IPS-11a (cell line): ENCODE results near the gene AUTS2.

Source experiments
- H3K4me3 ChIP-seq: one replicate; pipeline ENCODE4 v1.5.1; 2013; ENCODE audit warnings: low read depth, low read length, control low read depth

Gene AUTS2

DNA sequence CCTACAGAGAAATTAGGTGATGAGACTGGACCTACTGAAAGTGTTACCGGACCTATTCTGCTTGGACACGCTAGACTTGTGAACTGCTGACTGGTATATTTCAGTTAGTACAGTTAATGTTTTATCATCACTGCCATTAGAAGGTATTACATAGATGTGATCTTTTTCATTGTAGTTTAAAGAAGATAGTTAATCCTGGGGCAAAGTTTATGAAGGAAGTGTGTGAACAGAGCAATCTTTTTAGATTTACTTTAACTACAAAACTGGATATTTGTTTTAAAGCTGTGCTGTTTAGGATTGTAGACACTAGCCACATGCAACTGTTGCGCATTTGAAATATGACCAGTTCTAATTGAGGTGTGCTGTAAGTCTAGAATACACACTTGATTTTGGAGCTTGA is 446.7 kb downstream of the AUTS2 start:
- H3K4me3 ChIP-seq = no peak overlapping the region

DNA sequence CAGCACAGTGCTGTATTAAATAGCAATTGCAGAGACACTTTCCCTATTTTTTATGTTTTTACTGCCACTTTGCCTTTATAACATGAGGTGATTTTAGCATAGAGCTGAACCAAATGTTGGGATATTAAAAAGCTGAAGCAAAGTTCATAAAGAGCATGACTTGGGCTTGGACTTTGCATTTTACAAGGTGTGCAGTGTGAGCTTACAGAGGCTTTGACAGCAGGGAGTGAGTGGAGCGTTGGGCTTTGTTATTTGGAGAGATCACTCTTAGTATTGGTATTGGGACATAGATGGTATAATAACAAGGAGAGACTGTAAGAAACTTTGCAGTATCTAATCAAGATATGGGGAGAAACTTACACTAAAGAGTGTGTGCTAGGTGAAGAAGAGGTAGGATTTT is 449.1 kb downstream of the AUTS2 start:
- no peak overlapping the region for H3K4me3 ChIP-seq

DNA sequence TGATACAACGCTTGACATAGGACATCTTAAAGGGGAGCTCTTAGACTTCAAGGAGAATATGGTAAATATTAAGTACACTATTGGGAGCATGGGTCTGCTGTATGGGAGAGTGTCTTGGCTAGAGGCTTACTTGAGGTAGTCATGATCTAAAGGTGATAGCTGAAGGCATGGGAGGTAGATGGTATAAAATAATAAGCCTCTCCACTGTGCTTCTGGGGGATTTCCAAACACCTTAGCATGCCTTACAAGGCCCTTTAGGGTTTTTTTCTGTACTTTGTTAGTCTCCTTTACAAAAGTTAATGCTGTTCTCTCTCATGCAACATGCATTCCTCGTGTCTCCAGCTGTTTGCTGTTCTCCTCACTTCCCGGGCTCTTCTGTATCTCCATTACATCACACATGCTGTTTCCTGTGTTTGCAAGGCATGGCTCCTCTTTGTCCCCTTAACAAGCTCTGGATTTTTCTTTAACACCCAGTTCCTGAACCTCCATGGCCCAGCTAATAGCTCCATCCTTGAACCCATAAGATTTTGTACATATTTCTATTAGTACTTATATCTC is 449.7 kb downstream of the AUTS2 start:
- no peak overlapping the region for H3K4me3 ChIP-seq

DNA sequence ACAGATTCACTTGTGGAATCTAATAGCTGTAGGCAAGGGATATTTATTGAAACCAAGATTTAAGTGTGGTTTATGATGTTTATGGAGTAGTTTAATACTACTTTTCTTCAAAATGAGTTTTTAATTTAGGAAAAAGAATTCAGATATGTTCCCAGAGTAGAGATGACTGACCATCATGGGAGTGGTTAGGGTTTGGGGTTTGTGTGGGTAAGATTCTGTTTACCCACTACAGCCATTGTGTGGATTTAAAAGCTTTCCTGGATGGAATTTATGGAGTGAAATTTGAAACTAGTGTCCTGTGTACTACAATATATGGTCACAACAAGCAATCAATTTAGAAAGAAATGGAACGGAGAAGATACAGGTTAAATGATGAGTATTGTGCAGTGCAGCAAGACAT is 453.5 kb downstream of the AUTS2 start:
- no peak overlapping the region for H3K4me3 ChIP-seq

DNA sequence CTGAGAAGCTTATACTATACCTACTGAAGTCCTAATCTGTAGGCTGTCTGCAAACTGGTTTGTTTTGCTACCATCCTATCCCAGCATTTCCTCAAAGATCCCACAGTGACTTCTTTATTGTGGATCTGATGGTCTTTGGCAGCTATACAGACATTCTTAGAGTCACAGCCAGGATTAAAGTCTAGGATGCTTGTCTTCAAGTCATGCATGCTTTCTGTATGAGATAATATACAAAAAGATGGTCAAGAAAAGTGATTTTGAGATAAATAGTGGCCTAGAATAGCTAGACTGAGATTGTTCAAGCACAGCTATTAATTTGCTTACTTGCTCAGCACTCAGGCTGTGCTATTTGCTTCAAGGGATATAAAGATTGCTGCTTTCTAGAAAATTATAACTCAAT is 454.4 kb downstream of the AUTS2 start:
- H3K4me3 ChIP-seq = no peak overlapping the region

DNA sequence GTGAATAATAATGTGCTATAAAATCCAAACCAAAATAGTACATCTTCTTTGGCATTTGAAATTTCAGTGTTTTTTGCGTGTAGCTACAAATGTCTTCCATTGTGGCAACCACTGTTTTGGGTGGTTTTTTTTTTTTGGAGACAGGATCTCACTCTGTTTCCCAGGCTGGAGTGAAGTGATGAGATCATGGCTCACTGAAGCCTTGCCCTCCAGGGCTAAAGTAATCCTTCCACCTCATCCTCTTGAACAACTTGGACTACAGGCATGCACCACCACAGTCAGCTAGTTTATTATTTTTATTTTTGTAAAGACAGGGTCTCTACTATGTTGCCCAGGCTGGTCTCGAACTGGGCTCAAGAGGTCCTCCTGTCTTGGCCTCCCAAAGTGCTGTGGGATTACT is 455.1 kb downstream of the AUTS2 start:
- H3K4me3 ChIP-seq = no peak overlapping the region

DNA sequence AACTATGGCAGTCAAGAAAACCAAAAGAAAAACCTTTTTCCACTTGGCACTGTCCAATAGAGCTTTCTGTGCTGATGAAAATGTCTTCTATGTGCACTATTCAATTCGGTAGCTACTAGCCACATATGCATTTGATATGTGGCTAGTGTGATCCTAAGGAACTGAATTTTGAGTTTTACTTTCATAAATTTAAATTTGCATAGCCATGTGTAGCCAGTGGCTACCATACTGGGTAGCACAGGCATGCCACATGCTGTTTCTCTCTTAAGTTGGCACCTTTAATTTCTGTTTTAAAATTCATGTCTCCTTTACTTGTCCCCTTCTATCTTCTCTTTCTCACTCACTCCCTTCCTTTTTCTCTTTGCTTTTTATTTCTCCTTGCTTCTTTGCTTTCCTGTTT is 455.7 kb downstream of the AUTS2 start:
- H3K4me3 ChIP-seq = no peak overlapping the region

DNA sequence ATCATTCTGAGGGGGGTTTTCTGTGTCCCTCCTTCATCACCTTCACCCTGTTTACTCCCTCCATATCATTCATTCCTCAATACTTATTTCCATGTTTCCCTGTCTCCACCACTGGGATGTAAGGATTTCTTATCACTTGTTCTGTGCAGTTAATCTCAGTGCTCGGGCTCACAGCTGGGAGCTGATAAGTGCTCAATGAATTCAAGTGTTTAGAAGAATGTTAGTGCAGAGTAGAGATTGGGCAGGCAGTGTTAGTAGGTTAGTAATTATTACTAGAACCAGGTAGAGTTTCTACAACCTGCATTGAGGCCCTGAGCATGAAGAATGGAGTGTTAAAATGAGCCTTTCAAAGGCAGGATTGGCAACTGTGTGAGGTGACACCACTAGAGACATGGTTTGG is 458.1 kb downstream of the AUTS2 start:
- H3K4me3 ChIP-seq = no peak overlapping the region

DNA sequence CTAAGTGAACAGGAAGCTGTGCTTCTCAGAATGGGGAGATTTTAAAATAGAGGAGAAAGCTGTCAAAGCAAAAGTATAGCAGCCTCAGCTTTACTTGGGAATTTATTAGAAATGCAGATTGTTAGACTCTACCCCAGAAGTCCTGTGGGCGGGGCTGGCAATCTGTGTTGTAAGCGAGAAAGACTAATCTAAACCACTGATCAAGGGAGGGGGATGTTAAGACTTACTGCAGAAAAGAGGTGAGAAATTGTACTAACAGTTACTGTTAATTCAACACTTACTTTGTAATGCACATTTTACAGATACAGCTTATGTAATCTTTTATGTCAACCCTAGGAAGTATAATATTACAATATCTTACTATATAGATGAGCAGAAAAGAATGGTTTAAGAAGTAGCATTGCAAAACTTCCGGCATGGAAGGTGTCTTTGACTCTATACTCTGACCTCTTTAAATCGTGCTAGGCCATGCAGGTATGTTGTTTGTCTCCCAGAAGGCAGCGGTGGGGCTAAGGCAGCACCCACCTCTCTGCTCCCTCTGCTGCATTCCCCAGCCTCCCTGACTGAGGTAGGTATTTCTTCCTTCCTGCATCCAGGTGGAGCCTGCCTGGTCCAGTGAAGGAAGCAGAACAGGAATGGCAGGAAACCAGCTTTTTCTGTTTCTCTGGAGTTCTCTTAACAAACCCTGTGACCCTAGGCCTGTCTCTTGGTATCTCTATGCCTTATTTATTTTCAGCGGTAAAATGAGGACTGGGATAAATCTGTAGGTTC is 462.2 kb downstream of the AUTS2 start:
- no peak overlapping the region for H3K4me3 ChIP-seq

DNA sequence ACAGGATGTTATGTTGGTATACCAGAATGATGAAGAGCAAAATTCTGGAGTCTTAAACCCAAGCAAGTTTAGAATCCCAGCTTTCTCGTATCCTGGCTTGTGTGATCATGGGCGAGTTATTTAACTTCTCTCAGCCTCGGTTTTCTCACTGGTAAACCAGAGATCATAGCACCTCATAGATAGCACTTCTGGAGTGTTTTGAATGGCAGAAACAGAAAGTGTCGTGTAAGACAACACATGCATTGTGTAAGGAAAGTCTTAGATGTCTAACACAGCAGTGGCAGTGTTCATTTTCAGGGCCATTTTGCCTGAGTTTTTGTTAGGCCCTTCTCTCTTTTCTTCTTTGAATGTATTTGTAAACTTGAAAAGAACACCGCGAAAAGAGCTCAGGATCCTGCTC is 465.1 kb downstream of the AUTS2 start:
- H3K4me3 ChIP-seq = no peak overlapping the region

DNA sequence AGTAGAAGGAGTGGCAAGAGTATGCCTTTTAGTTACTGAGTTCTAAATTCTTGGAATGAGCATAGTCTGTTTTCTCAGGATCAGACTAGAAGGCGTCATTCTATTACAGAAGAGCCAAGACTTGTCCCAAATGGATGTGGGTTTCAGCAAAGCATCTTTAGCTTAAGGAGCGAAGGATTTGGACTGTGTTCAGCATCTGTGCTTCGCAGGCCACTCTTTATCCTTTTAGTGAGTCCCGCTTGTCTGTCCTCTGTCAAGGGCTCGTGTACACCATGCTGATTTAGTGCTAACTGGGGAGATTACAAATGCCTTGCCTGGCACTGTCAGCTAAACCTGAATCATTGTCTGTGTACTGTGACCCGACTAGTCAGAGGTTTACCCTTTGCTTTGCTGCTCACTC is 465.7 kb downstream of the AUTS2 start:
- H3K4me3 ChIP-seq = no peak overlapping the region

DNA sequence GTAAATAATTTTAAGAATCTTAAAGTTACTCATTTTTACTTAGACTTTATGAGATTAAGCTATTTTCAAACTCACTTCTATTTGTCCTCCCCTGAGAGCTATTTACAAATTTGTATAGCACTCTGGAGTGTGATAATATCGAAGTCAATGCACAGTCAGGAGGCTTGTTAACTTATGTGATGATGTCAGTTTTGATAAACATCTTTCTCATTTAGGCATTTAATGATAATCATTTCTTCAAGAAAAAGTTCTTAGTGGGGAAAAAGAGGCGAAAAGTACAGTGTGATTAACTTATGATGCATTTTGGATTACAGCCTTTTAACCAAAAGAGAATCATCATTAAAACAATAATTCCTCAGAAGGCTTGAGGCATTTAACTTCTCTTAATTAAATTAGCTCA is 468.6 kb downstream of the AUTS2 start:
- H3K4me3 ChIP-seq = no peak overlapping the region

DNA sequence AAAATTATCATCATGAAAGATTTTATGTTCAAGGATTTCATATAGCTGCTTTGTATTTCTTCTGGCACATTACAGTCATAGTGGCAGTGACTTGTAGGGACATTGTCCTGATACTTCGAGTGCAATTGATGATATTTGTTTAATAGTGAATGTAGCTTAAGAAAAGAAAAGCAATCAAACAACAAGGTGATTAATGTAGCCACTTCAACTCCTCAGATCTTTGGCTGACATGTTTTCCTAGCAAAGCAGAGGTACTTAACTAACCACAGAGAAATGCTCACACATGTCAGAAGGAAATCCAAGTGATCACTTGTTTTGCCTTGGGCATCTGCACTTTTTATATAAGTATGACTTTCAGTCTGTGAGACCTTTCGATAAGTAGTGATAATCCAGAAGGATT is 470.3 kb downstream of the AUTS2 start:
- no peak overlapping the region for H3K4me3 ChIP-seq

DNA sequence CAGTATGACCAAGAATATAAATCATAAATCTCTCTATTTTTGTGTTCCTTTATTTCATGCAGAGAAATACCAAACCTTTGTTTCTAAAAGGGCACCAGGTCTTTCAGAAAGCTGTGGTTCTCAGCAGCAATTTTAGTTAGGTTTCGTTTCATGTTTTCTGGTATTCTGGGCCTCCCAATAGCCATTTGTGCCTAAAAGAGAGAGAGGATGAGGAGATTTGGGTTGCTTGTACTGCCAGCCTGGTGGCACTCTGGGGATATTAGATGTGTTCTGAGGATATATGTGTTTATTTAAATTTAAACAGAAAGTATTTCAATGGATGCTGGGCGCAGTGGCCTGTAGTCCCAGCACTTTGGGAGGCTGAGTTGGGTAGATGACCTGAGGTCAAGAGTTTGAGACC is 471.7 kb downstream of the AUTS2 start:
- no peak overlapping the region for H3K4me3 ChIP-seq

DNA sequence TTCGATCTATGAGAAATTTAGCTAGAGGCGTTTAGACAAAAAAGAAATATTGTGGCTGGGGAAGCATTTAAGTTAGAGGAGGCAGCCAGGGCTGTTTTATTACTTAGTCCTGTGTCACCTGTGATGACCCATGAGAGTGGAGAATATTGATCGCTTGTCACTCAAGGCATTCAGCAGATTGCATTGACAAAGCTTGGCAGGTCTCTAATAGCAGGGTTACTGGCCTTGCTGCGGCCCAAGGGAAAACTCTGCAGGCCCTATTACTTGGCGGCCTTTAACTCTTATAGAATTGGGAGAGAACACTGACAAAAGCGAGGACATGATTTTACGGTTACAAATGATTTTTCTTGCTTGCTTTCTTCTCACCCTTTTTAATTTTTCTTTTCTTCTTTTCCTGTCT is 473.5 kb downstream of the AUTS2 start:
- H3K4me3 ChIP-seq = no peak overlapping the region

DNA sequence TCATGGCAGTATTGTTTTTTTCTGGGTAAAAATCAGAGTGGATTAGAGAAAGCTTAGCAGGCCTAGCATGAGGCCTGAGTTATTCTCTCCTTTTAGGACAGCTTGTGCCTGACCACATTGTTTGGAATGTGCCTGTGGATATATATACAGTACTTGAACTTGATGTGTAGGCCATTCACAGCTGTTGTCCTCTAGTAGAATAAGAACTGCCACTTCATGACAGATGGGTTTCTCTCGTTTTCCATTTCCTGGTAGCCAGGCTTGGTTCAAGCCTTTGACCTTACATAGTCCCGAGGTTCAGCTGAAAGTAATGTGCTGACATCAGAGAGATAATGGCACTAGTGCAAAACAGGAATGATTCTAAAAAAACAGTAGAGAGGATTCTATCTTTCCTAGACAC is 473.9 kb downstream of the AUTS2 start:
- H3K4me3 ChIP-seq = no peak overlapping the region

DNA sequence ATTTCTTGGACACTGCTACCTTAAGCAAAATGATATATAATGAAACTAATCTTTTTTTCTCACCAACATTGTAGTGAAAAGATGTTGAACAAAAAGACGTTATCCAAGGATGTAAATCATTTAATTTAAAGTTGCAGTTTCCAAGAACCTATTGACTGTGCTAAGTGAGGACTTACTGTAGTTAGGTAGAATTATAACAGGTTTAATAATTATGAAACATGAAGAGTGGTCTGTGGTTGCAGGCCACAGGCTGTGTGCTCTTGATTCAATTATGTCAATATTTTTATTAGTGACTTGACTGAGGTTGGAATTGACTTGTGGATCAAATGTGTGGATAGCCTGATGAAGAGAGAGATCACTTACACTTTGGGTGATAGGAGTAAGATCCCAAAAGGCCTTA is 478.1 kb downstream of the AUTS2 start:
- no peak overlapping the region for H3K4me3 ChIP-seq

DNA sequence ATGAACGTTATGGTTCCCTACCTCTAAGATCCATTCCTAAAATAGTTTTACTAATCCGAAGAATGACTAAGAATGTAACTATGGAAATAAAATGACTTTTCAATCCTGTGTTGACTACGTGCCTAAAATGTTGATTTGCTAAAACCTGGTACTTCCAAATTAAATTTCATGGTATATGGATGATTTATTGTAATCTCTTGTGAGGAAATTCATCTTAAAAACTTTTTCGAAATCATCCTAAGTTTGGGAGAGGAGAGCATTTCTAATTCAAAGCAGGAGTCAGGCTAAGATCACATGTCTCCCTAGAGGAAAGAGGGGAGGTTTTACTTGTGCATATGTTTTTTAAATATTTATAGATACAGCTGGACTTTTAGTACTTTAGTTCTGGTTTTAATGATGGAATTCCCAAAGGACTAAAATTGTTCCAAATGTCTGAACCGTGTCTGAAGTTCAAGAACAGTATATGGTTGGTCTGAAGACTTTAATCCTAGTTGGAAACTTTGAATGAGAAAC is 483.9 kb downstream of the AUTS2 start:
- H3K4me3 ChIP-seq = no peak overlapping the region

DNA sequence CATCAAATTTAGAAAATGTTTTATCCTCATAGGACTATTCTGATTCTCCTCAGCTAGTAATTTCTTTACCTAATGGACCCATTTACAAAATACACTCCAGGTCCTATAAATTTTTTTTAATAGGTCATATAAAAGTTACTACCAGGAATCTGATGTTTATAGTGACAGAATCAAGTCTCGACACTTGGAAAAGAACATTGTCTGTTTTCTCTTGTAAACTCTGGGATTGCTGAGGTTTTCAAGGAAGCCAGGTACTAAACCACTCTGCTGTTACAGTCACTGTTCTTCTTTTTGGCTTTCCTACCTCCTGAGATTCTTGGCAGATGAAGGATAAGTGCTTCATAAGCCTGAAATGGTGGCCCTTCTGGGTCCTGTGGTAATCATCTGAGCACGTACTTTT is 493.1 kb downstream of the AUTS2 start:
- H3K4me3 ChIP-seq = no peak overlapping the region

DNA sequence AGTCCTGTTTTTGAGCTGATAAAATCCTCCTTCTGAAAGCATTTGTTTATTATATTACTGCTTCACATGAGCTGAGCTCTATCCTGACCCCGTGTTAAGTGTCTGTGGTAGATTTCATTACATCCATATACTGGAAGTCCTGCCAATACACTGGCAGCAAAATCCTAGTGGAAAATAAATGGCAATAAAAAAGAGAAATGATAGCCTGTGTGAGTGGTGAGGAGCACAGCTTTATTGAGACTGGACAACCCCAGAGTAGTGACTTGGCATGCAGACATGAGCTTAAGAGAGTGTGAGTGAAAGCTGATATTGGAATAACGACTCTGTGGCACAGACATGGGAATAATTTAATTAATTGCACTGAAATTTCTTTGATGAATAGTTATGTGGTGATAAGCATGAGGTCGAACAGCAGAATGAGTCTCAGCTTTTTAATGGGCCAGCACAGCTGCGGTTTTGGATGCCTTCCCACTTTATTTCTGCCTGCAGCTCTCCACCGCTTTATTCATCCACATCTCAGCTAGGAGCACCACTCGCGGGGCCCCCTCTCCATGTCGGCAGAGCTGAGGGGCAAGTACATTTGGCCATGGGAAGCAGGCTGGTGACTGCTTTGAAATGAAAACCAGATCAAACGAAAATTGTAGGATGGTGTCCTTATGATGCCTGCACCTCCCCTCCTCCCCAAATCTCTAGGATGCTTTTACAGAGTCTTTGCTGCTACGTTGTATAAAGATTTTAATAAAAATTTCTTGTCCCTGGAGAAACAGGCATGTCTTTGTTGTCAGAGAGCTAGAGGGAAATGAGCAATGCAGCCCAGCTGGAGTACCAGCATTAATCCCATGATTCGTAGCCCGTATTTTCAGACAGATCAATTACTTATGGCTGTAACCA is 494.3 kb downstream of the AUTS2 start:
- H3K4me3 ChIP-seq = no peak overlapping the region

DNA sequence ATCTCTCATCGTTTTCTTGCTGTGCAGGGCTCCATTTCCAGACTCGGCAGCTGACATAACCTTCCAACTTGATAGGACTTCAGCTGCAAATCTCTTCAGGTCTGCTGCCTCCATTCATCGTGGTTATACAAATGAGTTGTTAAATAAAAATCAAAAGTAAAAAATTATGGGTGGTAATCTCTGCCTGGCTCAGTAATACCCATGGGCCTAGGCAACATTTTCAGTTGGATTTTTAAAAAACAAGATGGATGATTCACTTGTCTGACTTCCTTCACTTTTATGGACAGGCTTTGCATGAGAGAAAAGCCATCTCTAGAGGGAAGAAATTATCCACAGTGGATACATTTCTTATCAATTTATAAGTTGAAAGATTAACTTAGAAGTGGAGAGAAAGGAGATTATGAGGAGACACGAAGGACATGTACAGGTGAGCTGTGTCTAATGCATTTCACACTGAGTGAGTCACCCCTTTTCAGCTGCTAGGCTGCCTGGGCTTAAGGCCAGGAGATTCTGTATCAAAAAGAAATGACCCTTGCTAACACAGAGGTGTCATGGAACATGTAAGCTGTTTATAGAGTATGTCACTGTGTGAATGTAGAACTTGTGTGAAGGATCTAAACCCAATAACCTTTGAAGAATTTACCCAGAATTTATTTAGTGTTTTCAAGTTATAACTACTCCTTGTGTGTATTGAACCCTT is 495.1 kb downstream of the AUTS2 start:
- H3K4me3 ChIP-seq = no peak overlapping the region
